ENCODE results near the gene GREB1L.

GREB1L gene

DNA sequence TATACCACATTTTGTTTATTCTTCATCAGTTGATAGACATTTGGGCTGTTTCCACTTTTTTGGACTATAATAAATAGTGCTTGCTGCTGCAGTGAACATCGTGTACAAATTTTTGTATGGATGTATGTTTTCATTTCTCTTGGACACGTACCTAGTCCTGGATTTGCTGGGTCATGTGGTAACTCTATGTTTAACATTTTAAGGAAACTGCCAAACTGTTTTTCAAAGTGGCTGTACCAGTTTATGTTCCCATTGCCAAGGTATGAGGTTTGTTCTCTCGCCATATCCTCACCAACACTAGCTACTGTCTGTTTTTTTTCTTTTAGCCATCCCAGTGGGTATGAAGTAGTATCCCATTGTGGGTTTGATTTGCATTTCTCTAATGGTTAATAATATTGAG lies 42.5 kb downstream of the GREB1L start:
- H3K27me3 ChIP-seq (ENCODE audit: control insufficient read depth, insufficient read depth, low read length) = no peaks in the 10 kb centered on the region
- H3K9ac ChIP-seq (ENCODE audit: low read length) = no peak overlapping the region
- H3K36me3 ChIP-seq (ENCODE audit: control insufficient read depth, insufficient read depth, low read length) = no peaks in the 10 kb centered on the region
- H3K4me1 ChIP-seq (ENCODE audit: control insufficient read depth, insufficient read depth, low read length) = no peaks in the 10 kb centered on the region
- H3K4me3 ChIP-seq (ENCODE audit: low read depth, low read length) = no peak overlapping the region
- no peak overlapping the region for H3K27ac ChIP-seq (ENCODE audit: low read depth, low read length)
- H3K9me3 ChIP-seq (ENCODE audit: control insufficient read depth, insufficient read depth, low read depth, low read length) = no peaks in the 10 kb centered on the region

- H3K4me3 ChIP-seq (ENCODE audit: low read depth, low read length) = no peak overlapping the region
- H3K27me3 ChIP-seq (ENCODE audit: control insufficient read depth, insufficient read depth, low read length) = no peaks in the 10 kb centered on the region
- no peaks in the 10 kb centered on the region for H3K36me3 ChIP-seq (ENCODE audit: control insufficient read depth, insufficient read depth, low read length)
- H3K9me3 ChIP-seq (ENCODE audit: control insufficient read depth, insufficient read depth, low read depth, low read length) = no peaks in the 10 kb centered on the region
- H3K9ac ChIP-seq (ENCODE audit: low read length) = no peak overlapping the region
- H3K27ac ChIP-seq (ENCODE audit: low read depth, low read length) = no peak overlapping the region
- 0 out of 2 replicates have a peak, but pooled peaks cover 3% of the 10 kb centered on the region for H3K4me1 ChIP-seq (ENCODE audit: control insufficient read depth, insufficient read depth, low read length)
Observed at GRCh38 chr18:21289827-21290226, 47.8 kb downstream of the GREB1L start.

GRCh38 chr18:21291106-21291505 lies 49.1 kb downstream of the GREB1L start:
- Histone ChIP-seq H3K9ac (ENCODE audit: low read length) (no peak overlapping the region), H3K27me3 (ENCODE audit: control insufficient read depth, insufficient read depth, low read length) (no peaks in the 10 kb centered on the region), H3K36me3 (ENCODE audit: control insufficient read depth, insufficient read depth, low read length) (no peaks in the 10 kb centered on the region), H3K4me3 (ENCODE audit: low read depth, low read length) (no peak overlapping the region), H3K27ac (ENCODE audit: low read depth, low read length) (no peak overlapping the region), H3K9me3 (ENCODE audit: control insufficient read depth, insufficient read depth, low read depth, low read length) (no peaks in the 10 kb centered on the region), H3K4me1 (ENCODE audit: control insufficient read depth, insufficient read depth, low read length) (0 out of 2 replicates have a peak, but pooled peaks cover 3% of the 10 kb centered on the region)

- Histone ChIP-seq H3K27me3 (ENCODE audit: control insufficient read depth, insufficient read depth, low read length) (no peaks in the 10 kb centered on the region), H3K4me3 (ENCODE audit: low read depth, low read length) (no peak overlapping the region), H3K36me3 (ENCODE audit: control insufficient read depth, insufficient read depth, low read length) (no peaks in the 10 kb centered on the region), H3K4me1 (ENCODE audit: control insufficient read depth, insufficient read depth, low read length) (peaks cover 8% of the 10 kb centered on the region; the same call in 1 of the 2 replicates), H3K27ac (ENCODE audit: low read depth, low read length) (no peak overlapping the region), H3K9me3 (ENCODE audit: control insufficient read depth, insufficient read depth, low read depth, low read length) (no peaks in the 10 kb centered on the region), H3K9ac (ENCODE audit: low read length) (no peak overlapping the region)
Observed at GRCh38 chr18:21293479-21293878, 51.4 kb downstream of the GREB1L start.

DNA sequence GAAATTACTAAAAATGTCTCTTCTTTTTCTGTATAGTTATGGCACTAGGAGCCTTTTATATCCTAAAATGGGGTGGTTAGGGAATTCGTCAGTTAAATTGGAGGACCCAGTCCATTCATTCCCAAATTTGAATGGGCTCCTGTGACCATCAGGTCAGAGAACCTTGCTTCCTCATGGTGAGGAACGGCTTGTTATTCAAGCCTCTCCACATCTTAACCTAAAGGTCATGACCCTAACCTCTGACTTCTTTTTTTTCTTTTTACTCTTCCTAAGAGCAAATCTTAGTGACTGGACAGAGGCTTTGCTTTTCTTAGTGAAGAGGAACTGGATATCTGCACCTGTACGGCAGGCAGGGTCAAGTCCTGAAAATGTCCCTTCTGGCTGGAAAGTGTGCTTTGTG lies 53.1 kb downstream of the GREB1L start:
- H3K27ac ChIP-seq (ENCODE audit: low read depth, low read length) = no peak overlapping the region
- no peak overlapping the region for H3K9ac ChIP-seq (ENCODE audit: low read length)
- no peaks in the 10 kb centered on the region for H3K9me3 ChIP-seq (ENCODE audit: control insufficient read depth, insufficient read depth, low read depth, low read length)
- peaks cover 10% of the 10 kb centered on the region for H3K4me1 ChIP-seq (ENCODE audit: control insufficient read depth, insufficient read depth, low read length)
- no peak overlapping the region for H3K4me3 ChIP-seq (ENCODE audit: low read depth, low read length)
- H3K36me3 ChIP-seq (ENCODE audit: control insufficient read depth, insufficient read depth, low read length) = no peaks in the 10 kb centered on the region
- H3K27me3 ChIP-seq (ENCODE audit: control insufficient read depth, insufficient read depth, low read length) = no peaks in the 10 kb centered on the region

- no peak overlapping the region for H3K4me3 ChIP-seq (ENCODE audit: low read depth, low read length)
- no peaks in the 10 kb centered on the region for H3K27me3 ChIP-seq (ENCODE audit: control insufficient read depth, insufficient read depth, low read length)
- H3K27ac ChIP-seq (ENCODE audit: low read depth, low read length) = no peak overlapping the region
- H3K4me1 ChIP-seq (ENCODE audit: control insufficient read depth, insufficient read depth, low read length) = peaks cover 20% of the 10 kb centered on the region
- no peaks in the 10 kb centered on the region for H3K9me3 ChIP-seq (ENCODE audit: control insufficient read depth, insufficient read depth, low read depth, low read length)
- H3K9ac ChIP-seq (ENCODE audit: low read length) = no peak overlapping the region
- H3K36me3 ChIP-seq (ENCODE audit: control insufficient read depth, insufficient read depth, low read length) = no peaks in the 10 kb centered on the region
Observed at GRCh38 chr18:21296045-21296444, 54.0 kb downstream of the GREB1L start.

DNA sequence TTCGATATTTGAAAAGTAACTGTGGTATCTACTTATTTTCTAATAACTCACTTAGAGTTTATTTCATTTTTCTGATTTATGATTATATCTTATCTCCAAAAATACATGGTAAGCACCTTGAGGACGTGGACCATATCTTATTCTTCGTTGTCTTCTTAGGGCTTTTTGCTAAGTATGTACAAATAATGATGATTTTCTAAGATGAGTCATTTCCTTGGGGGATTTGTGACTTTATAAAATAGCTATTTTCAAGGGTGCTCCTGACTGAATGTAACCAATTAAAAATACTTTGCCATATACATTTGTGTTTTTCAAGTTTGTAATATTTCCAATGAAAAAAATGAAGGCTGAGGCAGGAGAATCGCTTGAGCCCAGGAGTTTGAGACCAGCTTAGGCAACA lies 56.3 kb downstream of the GREB1L start:
- H3K27me3 ChIP-seq (ENCODE audit: control insufficient read depth, insufficient read depth, low read length) = no peaks in the 10 kb centered on the region
- no peak overlapping the region for H3K27ac ChIP-seq (ENCODE audit: low read depth, low read length)
- no peaks in the 10 kb centered on the region for H3K9me3 ChIP-seq (ENCODE audit: control insufficient read depth, insufficient read depth, low read depth, low read length)
- peaks cover 37% of the 10 kb centered on the region for H3K4me1 ChIP-seq (ENCODE audit: control insufficient read depth, insufficient read depth, low read length)
- H3K4me3 ChIP-seq (ENCODE audit: low read depth, low read length) = no peak overlapping the region
- no peak overlapping the region for H3K9ac ChIP-seq (ENCODE audit: low read length)
- H3K36me3 ChIP-seq (ENCODE audit: control insufficient read depth, insufficient read depth, low read length) = no peaks in the 10 kb centered on the region

DNA sequence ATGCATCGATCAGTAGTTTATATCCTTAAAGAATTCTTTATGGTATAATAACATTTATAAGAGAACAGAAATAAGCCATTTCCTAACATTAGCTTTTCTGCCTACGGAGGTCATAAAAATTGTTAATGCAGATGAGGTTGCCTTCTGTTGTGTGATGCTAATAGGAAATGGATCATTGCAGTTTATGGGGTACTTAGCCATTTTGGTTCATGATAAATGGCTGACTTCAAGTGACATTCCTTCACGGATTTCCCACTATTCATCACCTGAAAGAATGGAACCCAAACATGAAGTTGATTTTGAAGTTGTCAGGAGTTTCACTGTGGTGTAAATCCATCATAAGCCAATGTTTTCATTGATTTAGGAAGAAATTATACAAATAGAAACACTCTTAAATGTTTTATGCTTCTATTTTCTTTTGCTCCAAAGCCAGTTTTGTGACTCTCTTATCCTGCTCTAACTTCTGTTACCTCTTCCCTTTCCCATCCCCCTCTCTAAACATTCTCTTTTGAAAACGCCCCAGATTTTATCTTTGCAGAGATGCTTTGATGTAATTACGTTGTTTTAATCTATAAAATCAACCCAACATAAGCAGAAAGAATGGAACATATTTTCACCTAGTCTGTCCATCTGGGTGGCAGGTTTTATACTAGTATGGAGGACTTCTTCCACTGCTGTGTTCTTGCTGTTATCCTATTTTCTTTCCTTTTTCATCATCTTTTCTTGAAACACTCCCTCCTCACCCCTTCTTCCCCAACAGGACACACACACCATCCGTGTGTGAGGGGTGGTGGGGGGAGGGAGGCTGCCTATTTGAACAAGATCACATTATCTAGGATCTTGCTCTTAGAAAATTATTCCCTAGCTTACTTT lies 58.2 kb downstream of the GREB1L start:
- peak overlapping the region; percentile 12; the same call in 1 of the 2 replicates for H3K27ac ChIP-seq (ENCODE audit: low read depth, low read length)
- no peaks in the 10 kb centered on the region for H3K27me3 ChIP-seq (ENCODE audit: control insufficient read depth, insufficient read depth, low read length)
- peaks cover 47% of the 10 kb centered on the region for H3K4me1 ChIP-seq (ENCODE audit: control insufficient read depth, insufficient read depth, low read length)
- H3K9me3 ChIP-seq (ENCODE audit: control insufficient read depth, insufficient read depth, low read depth, low read length) = no peaks in the 10 kb centered on the region
- peak overlapping the region; percentile 22 for H3K9ac ChIP-seq (ENCODE audit: low read length)
- H3K36me3 ChIP-seq (ENCODE audit: control insufficient read depth, insufficient read depth, low read length) = no peaks in the 10 kb centered on the region
- no peak overlapping the region for H3K4me3 ChIP-seq (ENCODE audit: low read depth, low read length)

- Histone ChIP-seq H3K4me1 (ENCODE audit: control insufficient read depth, insufficient read depth, low read length) (peaks cover 52% of the 10 kb centered on the region), H3K9me3 (ENCODE audit: control insufficient read depth, insufficient read depth, low read depth, low read length) (no peaks in the 10 kb centered on the region), H3K27me3 (ENCODE audit: control insufficient read depth, insufficient read depth, low read length) (no peaks in the 10 kb centered on the region), H3K36me3 (ENCODE audit: control insufficient read depth, insufficient read depth, low read length) (no peaks in the 10 kb centered on the region), H3K4me3 (ENCODE audit: low read depth, low read length) (no peak overlapping the region; the same call in 1 of the 2 replicates), H3K27ac (ENCODE audit: low read depth, low read length) (peak overlapping the region; percentile 12; the same call in 1 of the 2 replicates), H3K9ac (ENCODE audit: low read length) (peak overlapping the region; percentile 7)
Observed at GRCh38 chr18:21300908-21301200, 58.8 kb downstream of the GREB1L start.

- H3K36me3 ChIP-seq (ENCODE audit: control insufficient read depth, insufficient read depth, low read length) = no peaks in the 10 kb centered on the region
- H3K9ac ChIP-seq (ENCODE audit: low read length) = no peak overlapping the region
- H3K27ac ChIP-seq (ENCODE audit: low read depth, low read length) = peak overlapping the region; percentile 64; the same call in 1 of the 2 replicates
- H3K9me3 ChIP-seq (ENCODE audit: control insufficient read depth, insufficient read depth, low read depth, low read length) = no peaks in the 10 kb centered on the region
- no peaks in the 10 kb centered on the region for H3K27me3 ChIP-seq (ENCODE audit: control insufficient read depth, insufficient read depth, low read length)
- no peak overlapping the region; the same call in 1 of the 2 replicates for H3K4me3 ChIP-seq (ENCODE audit: low read depth, low read length)
- peaks cover 57% of the 10 kb centered on the region for H3K4me1 ChIP-seq (ENCODE audit: control insufficient read depth, insufficient read depth, low read length)
Observed at GRCh38 chr18:21303445-21303844, 61.4 kb downstream of the GREB1L start.

GRCh38 chr18:21303895-21304294 lies 61.9 kb downstream of the GREB1L start:
- Histone ChIP-seq H3K9me3 (ENCODE audit: control insufficient read depth, insufficient read depth, low read depth, low read length) (no peaks in the 10 kb centered on the region), H3K9ac (ENCODE audit: low read length) (no peak overlapping the region), H3K4me3 (ENCODE audit: low read depth, low read length) (no peak overlapping the region; the same call in 1 of the 2 replicates), H3K27me3 (ENCODE audit: control insufficient read depth, insufficient read depth, low read length) (0 out of 2 replicates have a peak, but pooled peaks cover 2% of the 10 kb centered on the region), H3K36me3 (ENCODE audit: control insufficient read depth, insufficient read depth, low read length) (no peaks in the 10 kb centered on the region), H3K27ac (ENCODE audit: low read depth, low read length) (peak overlapping the region; percentile 53; the same call in 1 of the 2 replicates), H3K4me1 (ENCODE audit: control insufficient read depth, insufficient read depth, low read length) (peaks cover 57% of the 10 kb centered on the region)

Data from HUES6 (cell line).